Hematopoietic multipotent progenitor cell treated with erythropoietin and hydrocortisone succinate and interleukin-3 and kit ligand, for 8 days (in vitro differentiated cells): Measurements from ENCODE around the gene PAX4.

Experiments
- DNase-seq: peaks from one replicate; pipeline ENCODE4 v3.0.0-alpha.2; 2015

PAX4 gene

DNA sequence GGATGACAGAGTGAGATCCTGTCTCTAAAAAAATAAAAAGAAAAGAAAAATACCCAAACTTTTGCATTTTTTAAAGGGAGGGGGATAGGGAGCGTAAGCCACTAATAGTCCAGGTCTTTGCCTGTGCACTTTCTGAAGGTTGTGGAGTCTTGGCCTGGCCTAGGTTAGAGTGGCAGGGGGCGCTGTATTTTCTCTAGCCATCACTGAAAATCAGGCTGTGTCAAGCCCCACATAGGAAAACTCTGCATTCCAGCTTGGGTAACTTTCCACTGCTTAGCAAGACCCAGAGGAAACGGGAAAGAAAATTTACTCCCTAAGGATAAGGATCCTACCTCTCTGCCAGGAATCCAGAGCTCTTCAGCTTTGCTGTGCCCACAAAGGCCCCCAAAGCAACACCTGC, 10.5 kb upstream of the PAX4 start:
- DNase-seq: no peak

DNA sequence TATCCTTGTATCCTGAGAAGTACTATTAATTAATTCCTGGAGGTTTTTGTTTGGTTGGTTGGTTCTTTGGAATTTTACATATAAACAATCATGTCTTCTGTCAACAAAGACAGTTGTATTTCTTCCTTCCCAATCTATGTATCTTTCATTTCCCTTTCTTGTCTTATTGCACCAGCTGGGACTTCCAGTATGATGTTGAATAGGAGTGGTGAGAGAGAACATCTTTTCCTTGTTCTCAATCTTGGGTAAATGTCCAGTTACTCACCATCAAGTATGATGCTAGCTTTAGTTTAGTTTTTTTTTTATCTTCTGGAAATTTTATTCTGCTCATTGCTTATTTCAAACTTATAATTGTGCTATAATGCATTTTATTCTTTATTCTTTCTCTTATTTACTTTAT, 7.4 kb upstream of the PAX4 start:
- no peak for DNase-seq

DNA sequence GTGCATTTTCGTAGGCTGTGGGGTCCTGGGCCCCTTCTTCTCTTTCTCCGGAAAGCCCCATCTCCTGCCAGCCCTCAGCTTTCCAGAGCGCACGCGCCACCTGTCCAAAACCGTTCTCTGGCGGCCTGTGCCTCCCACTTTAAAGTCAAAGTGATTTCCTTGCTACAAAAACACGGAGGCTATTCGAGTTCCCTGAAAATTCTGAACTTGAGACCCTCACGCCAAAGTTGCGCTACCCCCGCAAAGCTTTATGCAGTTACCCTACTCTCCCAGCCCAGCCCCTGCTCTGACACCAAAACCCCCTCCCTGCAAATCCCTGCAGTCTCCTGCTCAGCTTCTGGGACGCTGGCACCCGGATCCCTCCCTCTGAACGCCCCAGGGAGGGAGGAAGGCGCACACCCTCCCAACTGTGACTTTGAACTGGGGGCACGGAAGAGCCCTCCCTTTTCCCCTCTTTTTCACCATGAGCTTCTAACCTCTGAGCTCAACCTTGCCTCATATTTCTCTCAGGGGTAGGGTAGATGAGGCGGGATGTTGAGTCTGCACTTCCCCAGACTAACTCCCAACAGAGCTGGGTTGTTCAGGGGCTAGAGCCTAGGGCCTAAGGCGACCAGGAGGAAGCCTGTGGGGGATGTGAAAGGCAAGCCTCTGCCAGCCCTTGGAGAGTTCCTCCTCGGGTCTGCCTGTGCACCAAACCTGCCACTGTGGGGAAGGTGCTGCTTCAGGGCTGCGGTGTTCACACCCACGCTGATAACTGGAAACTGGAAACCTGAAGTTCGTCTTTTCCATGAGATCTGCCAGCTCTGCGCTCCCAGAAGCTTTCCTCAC, 2.7 kb upstream of the PAX4 start:
- no peak for DNase-seq

DNA sequence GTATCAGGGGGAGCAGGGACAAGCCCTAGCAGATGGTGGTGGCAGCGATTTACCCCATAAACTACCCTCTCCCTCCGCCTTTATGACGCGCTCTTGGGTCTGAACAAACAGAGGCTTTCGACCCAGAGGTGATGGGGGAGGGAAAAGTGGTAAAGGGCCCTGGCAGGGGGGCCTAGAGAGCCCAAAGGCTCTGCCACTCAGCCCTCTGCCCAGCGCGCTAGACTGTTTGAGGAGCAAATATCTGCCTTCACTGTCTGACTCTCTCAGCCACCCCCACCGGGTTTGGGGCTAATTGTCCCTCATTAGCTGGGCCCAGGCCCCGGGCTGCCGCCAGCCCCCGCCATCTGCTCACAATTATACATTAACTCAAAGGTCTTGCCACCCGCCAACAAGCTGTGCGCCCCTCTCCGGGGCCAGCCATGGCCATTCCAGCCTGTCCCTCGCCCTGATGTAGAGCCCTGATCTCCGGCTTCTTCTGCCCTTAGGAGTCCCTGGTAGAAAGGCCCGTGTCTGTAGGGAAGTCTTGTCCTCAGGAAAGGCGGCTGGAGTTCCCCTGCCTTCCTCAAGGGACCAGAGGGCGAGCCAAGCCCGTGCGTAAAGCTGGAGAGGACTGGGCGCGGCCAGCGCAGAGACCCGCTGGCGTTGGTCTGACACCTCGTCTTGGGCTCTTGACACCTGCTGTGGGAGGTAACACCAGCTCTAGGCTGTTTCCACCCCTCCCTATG, 1.9 kb upstream of the PAX4 start:
- DNase-seq: no peak

DNA sequence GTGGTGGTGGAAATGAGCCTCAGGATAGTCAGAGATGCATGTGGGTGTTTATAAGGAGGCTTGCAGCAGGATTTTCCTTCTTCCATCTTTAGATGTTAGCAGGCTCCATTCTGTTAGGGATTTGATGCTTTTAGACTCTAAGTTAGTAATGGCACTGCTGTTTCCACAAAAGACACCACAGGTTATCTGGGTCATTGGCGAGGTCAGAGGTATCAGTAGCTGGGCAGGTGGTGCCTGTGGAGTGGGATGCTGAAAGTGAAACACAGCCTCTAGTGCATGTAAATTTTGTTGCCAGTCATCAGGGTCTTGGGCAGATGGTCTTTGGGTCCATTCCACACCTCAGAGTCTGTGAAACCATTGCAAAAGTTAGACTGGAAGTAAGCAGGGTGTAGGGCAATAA, 833 bp upstream of the PAX4 start:
- no peak for DNase-seq

DNA sequence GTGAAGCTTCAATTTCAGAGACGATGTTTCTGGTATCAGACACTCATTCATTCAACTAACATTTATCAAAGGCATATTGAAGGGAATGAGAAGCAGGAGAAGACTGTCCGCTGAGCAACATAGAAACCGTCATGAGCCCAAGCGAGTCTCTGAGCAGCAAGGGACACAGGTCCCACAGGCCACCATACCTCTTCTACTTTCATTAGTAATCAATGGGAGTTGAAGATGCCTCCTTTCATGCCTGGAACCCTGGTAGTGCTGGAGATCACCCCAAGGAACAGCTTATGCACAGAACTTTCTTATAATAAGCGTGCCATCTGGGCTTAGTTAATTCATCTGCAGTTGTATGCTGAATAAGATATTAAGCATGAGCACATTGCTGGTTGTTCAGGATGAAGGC, 1.2 kb downstream of the PAX4 start:
- no peak for DNase-seq

DNA sequence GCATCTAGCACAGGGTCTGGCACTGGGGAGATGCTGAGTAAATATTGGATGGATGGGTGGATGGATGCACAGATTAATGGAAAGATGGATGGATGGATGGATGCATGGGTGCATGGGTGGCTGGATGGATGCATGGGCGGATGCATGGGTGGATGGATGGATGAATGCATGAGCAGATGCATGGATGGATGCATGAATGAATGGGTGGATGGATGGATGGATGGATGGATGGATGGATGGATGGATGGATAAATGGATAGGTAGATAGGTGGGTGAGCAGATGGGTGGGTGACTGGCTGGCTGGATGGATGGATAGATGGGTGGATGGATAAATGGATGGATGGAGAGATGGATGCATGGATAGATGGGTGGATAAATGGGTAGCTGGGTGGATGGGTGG, 5.7 kb downstream of the PAX4 start:
- DNase-seq: no peak

DNA sequence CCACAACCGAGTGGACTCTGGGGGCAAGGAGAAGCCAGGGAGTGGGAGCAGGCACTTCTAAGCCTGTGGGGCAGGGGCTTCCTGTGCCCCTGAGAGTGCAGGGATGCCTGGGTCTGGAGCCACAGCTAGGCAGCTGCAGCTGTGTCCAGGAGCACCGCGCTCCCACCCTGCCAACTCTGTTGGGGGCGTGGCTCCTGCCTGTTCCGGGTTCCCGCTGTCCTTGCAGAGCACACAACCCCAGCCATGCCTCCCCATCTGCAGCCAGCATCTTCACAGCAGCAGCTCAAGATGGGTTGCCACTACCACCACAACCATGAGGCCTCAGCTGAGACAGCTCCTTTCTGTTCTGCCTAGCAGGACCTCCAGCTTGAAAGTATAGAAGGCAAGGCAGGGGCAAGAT, 8.6 kb downstream of the PAX4 start:
- no peak for DNase-seq

DNA sequence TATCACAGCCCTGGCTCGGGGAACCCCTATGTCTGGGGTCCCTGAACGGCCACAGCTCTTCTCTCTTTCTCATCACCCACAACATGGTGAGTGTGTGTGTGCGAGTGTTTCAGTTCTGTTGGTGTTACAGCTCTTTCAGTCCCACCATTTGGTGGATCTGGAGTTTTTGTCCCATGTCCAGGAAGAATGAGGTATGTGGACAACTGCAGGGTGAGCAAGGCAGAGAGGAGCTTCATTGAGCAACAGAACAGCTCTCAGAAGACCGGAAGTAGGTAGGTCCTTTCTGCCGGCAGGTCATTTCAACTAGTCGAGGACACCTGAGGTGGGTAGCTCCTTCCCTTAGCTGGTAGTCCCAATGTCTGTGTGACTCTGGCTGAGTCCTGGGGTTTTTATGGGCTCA, 9.5 kb downstream of the PAX4 start:
- DNase-seq: no peak

DNA sequence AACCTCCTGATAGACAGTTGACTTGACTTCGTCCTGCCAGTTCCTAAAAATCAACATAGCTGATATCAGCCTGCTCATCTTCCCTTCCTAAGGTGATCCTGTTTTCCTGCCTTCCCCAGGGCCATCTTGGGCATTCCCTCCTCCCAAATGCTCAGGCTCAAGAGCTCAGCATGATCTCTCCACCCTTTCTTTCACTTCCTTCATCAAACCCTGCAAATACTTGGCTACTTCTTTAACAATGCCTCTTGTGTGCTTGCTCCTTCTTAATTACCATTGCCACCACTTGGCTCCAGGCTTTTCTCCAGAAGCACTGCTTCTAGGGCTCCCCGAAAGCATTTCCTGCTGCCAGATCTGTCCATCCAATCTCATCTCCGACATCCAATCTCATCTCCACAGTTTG, 17.1 kb downstream of the PAX4 start:
- no peak for DNase-seq

DNA sequence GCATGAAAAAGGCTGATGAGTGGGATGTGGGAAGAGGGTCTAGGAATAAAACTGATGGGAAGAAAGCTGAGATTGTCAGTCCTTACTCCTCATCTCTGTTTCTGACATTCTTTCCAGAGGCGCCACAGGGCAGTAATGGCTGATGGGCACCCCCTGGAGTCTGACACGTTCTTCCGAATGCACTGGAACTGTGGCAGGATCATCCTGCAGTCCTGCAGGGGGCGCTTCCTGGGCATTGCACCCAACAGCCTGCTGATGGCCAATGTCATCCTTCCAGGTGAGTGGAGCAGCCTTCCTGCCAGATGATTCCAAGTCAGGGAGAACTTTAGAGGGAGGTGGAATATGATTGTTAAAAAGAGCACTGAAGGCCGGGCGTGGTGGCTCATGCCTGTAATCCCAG, 19.6 kb downstream of the PAX4 start:
- no peak for DNase-seq

DNA sequence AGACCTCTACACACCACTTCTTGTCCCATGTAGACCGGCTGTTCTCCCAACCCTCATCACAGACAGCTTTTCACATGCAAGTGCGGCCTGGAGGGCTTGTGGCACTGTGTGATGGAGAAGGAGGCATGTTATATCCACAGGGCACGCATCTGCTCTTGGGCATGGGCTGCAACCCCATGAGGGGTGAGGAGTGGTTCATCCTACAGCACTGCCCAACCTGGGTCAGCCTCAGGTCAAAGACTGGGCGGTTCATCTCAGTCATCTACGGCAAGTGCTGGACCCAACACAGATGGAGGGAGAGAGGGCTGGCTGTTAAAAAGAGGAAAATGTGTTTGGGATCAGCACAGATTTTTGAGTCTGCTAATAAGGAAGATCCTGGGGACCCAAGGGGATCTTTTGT, 22.2 kb downstream of the PAX4 start:
- DNase-seq: no peak

DNA sequence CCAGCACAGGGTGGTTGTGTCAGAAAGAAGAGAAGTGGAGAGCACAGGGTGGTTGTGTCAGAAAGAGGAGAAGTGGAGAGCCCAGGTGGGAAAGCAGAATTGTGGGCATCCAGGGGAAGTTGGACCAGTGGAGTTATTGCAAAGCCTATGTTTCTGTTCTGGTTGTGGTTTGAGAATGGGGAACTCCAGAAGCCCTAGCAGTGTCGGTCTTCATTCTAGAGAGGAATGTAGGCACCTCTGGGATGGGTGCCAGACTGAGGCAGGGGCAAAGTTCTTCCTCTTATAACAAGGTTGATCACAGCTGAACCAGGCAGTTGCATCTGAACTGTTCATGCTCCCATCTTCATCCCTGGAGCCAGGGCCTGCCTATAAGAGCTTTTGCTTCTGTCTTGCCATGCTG, 23.5 kb downstream of the PAX4 start:
- no peak for DNase-seq

DNA sequence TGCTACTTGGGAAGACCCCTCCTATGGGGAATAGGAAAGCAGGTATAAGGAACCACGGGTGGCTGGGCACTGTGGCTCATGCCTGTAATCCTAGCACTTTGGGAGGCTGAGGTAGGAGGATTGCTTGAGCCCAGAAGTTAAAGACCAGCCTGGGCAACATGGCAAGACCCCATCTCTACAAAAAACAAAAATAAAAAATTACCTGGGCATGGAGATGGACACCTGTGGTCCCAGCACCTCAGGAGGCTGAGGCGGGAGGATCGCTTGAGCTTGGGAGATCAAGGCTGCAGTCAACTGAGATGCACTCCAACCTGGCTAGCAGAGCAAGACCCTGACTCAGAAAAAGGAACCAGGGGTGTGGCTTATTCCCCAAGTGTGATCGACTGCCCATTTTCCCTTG, 25.4 kb downstream of the PAX4 start:
- no peak for DNase-seq

DNA sequence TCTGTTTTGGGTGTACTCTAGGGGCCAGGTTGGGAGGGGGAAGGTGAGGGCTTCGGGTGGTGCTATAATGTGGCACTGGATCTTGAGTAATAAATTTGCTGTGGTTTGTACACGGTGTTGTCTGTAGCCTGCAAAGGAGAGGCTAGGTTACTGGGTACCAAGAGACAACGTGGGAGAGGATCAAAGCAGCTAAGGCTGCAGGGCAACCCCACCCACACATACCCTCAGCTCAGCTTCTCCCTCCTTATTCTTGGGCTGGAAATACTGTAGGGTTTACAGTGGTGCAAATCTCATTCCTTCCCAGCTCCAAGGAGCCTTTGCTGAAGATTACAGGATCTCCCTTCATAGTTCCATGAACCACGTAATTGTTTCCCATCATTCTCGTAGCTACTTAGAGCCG, 26.4 kb downstream of the PAX4 start:
- DNase-seq: no peak

DNA sequence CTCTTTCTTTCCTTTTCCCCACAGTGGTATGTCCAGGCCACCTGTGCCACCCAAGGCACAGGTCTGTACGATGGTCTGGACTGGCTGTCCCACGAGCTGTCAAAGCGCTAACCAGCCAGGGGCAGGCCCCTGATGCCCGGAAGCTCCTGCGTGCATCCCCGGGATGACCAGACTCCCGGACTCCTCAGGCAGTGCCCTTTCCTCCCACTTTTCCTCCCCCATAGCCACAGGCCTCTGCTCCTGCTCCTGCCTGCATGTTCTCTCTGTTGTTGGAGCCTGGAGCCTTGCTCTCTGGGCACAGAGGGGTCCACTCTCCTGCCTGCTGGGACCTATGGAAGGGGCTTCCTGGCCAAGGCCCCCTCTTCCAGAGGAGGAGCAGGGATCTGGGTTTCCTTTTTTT, 26.8 kb downstream of the PAX4 start:
- DNase-seq: no peak

DNA sequence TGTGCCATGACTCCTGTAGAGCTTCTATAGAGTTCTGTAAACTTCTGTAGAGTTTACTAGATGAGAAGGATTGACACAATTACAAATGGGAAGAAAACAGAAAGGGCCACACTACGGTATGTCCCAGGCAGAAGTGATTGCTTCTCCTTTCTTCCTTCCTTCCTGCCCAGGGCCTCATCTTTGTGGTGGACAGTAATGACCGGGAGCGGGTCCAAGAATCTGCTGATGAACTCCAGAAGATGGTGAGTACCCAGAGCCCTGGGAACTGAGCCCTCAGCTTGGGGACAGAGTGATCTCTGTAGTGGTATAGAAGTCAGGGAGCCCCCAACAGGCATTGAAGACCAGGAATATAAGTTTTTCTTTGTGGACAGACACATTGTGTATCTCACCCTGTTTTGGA, 28.0 kb downstream of the PAX4 start:
- no peak for DNase-seq

DNA sequence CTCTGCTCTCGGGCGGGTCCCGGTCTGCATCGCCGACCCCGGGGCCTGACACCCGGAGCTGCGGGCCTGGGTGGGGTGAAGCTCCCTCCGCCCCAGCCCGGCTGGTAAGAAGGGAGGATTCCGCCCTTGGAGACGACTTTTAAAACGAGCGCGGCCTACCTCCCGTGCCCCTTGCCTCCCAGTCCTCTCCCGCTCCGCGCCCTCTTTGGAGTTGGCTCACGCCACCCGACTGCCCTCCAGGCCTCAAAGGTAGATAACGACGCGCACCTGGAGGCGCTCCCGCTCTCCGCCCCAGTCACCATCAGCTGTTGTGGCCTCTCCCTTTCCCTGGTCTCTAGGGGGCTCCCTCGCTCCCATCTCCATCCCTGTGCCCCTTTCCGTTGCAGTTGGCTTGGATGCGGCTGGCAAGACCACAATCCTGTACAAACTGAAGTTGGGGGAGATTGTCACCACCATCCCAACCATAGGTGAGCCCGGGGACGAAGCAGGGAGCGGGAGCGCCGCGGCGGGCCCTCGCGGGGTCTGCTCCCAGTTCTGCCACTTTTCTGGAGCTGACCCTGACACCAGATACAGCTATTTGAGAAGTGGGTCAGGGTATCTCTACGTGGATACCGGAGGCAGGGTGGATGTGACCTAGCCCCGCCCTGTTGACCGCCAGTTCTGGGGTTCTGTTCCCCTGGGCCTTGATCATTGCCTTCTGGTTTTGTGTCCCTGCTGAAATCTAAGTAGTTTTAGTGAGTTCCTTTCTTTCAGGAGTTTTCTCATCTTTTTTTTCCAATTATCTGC, 29.1 kb downstream of the PAX4 start:
- peak; percentile 58 for DNase-seq

DNA sequence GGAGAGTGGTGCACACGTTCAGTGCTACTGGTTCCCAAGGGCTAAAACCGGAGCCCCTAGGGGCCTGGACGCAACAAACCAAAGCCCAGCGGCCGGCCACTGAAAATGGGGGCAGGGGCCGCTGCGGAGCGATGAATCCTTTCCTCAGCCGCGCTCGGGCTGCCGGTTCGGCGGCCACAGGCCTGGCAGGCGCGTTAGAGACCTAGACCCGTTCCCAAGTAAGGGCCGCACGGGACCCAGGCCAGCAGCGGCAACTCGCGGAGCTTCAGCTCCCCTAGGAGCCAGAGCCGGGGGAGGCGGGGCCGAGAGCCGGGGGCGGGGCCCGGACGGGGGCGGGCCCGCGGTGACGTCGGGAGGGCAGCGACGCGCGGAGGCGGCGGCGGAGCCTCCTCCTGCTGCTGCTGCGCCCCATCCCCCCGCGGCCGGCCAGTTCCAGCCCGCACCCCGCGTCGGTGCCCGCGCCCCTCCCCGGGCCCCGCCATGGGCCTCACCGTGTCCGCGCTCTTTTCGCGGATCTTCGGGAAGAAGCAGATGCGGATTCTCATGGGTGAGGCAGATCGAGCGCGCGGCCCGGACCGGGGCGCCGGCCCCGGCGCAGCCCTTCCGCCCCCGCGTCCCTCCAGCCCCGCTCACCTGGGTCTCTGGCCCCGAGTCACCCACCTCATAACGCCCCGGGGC, 29.8 kb downstream of the PAX4 start, which contains the start of gene ARF5:
Gene ARF5 (plus strand): TSS at position 393 of the 678 bp plus-strand sequence. CDS start 88 bp downstream, at position 481.
- DNase-seq: peak; percentile 78

DNA sequence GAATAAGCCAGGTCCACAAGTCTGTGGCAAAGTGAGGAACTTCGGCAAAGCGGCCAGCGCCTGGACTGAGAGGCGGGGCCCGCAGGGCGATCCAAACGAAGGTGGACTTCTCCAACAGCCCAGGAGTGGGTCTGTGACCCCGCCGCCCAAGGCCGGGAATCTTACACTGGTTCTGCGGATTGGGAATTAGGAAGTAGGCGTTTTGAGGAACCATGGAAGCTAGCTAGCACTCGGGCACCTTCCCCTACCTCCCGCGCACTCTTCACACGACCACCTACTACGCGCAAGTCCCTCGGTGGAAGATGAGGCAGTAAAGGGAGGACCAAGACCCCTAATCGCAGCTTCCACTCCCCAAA, 30.3 kb downstream of the PAX4 start:
- DNase-seq: no peak

DNA sequence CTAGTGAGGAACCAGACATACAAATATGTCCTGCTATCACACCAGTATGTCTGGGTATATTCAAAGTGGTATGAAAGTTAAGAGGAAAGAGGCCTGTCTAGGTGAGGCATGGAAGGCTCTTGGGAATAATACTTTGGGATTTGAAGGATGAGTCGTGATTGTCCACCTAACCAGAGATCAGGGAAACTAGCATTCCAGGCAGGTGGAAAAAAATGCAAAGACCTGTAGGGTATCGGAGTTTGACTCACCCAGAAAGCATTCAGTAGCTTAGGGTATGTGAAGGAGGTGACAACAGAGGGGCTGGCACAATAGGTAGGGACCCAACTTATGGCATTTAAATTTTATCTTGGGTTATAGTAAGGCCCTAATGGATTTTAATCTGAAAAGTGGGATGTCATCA, 31.6 kb downstream of the PAX4 start:
- no peak for DNase-seq

DNA sequence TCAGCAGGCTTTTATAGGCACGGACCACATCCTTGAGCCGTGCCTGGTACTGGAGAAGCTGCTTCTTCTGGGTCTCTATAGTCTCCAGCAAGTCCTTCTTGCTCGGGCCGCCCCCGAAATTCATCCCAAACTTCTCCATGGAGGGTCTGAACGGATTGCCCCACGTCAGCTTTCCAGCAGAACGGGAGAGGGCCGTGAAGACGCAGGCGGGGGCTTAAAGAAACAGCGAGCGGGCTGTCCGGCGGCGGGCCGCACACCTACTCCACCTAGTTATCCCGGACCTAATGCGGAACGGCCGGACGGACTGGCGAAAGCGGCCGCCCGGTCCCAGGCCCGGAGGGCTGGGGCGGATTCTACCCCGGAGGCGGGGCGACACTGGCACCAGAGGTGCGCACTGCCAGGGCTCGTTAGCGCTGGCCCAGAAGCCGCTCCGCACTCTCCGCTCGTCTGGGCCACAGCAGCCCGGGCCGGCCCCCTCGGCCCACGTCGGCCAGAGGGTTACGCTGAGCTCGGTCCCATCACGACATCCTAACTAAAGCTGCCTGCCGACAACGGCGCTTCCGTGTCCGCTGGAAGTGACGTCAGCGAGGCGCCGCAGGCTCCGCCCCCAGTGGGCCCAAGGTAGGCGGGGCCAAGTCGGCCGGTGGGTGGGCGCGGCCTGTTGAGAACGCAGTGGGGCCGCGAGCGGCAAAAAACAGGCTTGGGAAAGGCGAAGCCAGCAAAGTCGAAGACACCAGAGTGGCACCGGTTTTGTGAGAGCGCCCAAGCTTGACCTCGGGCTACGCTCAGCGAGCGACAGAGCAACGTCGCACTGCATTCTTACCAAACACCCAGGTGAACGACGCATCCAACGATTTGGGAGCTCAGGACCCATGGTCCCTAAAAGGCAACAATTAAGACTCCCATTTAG, 32.6 kb downstream of the PAX4 start, which contains the start of gene GCC1:
Gene GCC1 (minus strand): TSS at position 553 of the 910 bp plus-strand sequence. CDS start 414 bp downstream, at position 139.
- peak; percentile 88 for DNase-seq
